Astrocyte of the cerebellum (primary cell): ENCODE data around the gene ZBTB46.

Source experiments
- DNase-seq: peaks from one replicate; pipeline ENCODE4 v3.0.0-alpha.2; 2011; ENCODE audit warnings: low read depth
- H3K4me3 ChIP-seq: 2 replicates; pipeline ENCODE4 v1.5.1; 2011; ENCODE audit warnings: mild to moderate bottlenecking, low read depth, low read length, moderate library complexity
- CTCF ChIP-seq: IDR thresholded peaks from 2 replicates; pipeline ENCODE4 v1.5.1; 2012; ENCODE audit warnings: low read length, low read depth, moderate library complexity, mild to moderate bottlenecking; ENCODE audit errors: missing control alignments
- in situ Hi-C: cut with HindIII; loops from 2 replicates; pipeline ENCODE4 v1.10.0; 2017; ENCODE audit warnings: low sequenced_read_pairs

The ZBTB46 gene

GRCh38 chr20:63814891-63815614, 16.0 kb downstream of the ZBTB46 start:
- TF ChIP-seq CTCF = no peak
- DNase-seq = no peak
- no peak overlapping the region for H3K4me3 ChIP-seq
- in situ Hi-C loops = no loop called here

GRCh38 chr20:63811491-63811875, 19.6 kb downstream of the ZBTB46 start:
- H3K4me3 ChIP-seq = no peak overlapping the region
- no peak for TF ChIP-seq CTCF
- in situ Hi-C loops = no loop called here
- DNase-seq = no peak

- in situ Hi-C loops = no loop called here
- H3K4me3 ChIP-seq = no peak overlapping the region
- no peak for TF ChIP-seq CTCF
- DNase-seq = no peak
Observed at GRCh38 chr20:63810730-63811490, 20.2 kb downstream of the ZBTB46 start.

- DNase-seq = no peak
- TF ChIP-seq CTCF = no peak
- in situ Hi-C loops = no loop called here
- H3K4me3 ChIP-seq = no peak overlapping the region
Observed at GRCh38 chr20:63809856-63810255, 21.2 kb downstream of the ZBTB46 start.

- H3K4me3 ChIP-seq = no peak overlapping the region
- in situ Hi-C loops = no loop called here
- DNase-seq = no peak
- TF ChIP-seq CTCF = no peak
Observed at GRCh38 chr20:63808964-63809674, 21.9 kb downstream of the ZBTB46 start.

GRCh38 chr20:63808145-63808724, 22.8 kb downstream of the ZBTB46 start:
- in situ Hi-C loops = no loop called here
- no peak for TF ChIP-seq CTCF
- no peak for DNase-seq
- H3K4me3 ChIP-seq = no peak overlapping the region
